GM10248 (cell line): ENCODE measurements around the gene RPH3AL.
"Not testable (repeated sequence)": the region's sequence is repeated elsewhere in the genome, so short reads cannot be mapped to it uniquely, and the experiment has no call there.

Source experiments
- CTCF ChIA-PET: fragments of 300-600 bp; sonication (Branson Sonifier 250); formaldehyde crosslinking; extraction: SDS; loops from one replicate; lab custom pipeline; 2021; ENCODE audit warnings: antibody characterized with exemption; lab: Yijun Ruan, JAX
- POLR2A ChIA-PET: fragments of 350-650 bp; sonication (Branson Sonifier 250); formaldehyde crosslinking; extraction: SDS; loops from one replicate; lab custom pipeline; 2020; ENCODE audit warnings: antibody characterized with exemption; lab: Yijun Ruan, JAX
- DNase-seq: peaks from one replicate; pipeline ENCODE4 v3.0.0; 2012; ENCODE audit errors: extremely low spot score
- CTCF ChIP-seq: IDR thresholded peaks from 2 replicates; pipeline ENCODE4 v1.5.1; 2012; ENCODE audit warnings: mild to moderate bottlenecking, low read depth; ENCODE audit errors: extremely low read depth, missing control alignments, control extremely low read depth

RPH3AL gene

GRCh38 chr17:177762-178161 lies 174.8 kb downstream of the RPH3AL start:
- ChIA-PET POLR2A (no interaction called here), CTCF (no interaction called here)
- no peak for DNase-seq
- no peak for TF ChIP-seq CTCF

- CTCF ChIA-PET, result interaction anchor here (1.2 kb wide), 1 partner anchor 820 kb away, joined by 3 read pairs; the partner anchor contains the start of gene TIMM22
- POLR2A ChIA-PET, result no interaction called here
- no peak for DNase-seq
- TF ChIP-seq CTCF, result no peak
Observed at GRCh38 chr17:177155-177554, 175.5 kb downstream of the RPH3AL start.

- POLR2A ChIA-PET, result no interaction called here
- CTCF ChIA-PET, result no interaction called here
- TF ChIP-seq CTCF, result no peak
- DNase-seq, result no peak
Observed at GRCh38 chr17:173166-173911, 179.3 kb downstream of the RPH3AL start.

GRCh38 chr17:172401-172800 lies 180.2 kb downstream of the RPH3AL start:
- CTCF ChIA-PET, result no interaction called here
- no peak for DNase-seq
- POLR2A ChIA-PET, result no interaction called here
- no peak for TF ChIP-seq CTCF

- no peak for DNase-seq
- ChIA-PET POLR2A (no interaction called here), CTCF (no interaction called here)
- no peak for TF ChIP-seq CTCF
Observed at GRCh38 chr17:171871-172270, 180.7 kb downstream of the RPH3AL start.

- CTCF ChIA-PET, result no interaction called here
- no peak for DNase-seq
- POLR2A ChIA-PET, result no interaction called here
- no peak for TF ChIP-seq CTCF
Observed at GRCh38 chr17:170130-170670, 182.4 kb downstream of the RPH3AL start.

GRCh38 chr17:168614-169013 lies 184.0 kb downstream of the RPH3AL start:
- POLR2A ChIA-PET, DNase-seq, CTCF ChIA-PET: not testable (repeated sequence)
